A549 (cell line): ENCODE results near the gene HGFAC. TPM values are rescaled to one million over a fixed set of nuclear protein-coding genes. Genes with fewer than 3 reads are reported as not detected.

ENCODE experiments used
- ATAC-seq, 2 experiments: fragments of 200-7000 bp in 1 of 2; fragments of >200 bp in 1 of 2; cut with Nextera tagmentation in 1 of 2; cut with Tn5 transposase in 1 of 2; 3 replicates each; pipeline versions ENCODE4 v1.8.0 to v1.9.1; 2018 to 2020; ENCODE audit warnings: mild to moderate bottlenecking in 1 of 2, moderate library complexity in 1 of 2
- CTCF ChIA-PET: fragments of 300-600 bp; sonication (Branson Sonifier 250); formaldehyde crosslinking; extraction: SDS; loops from one replicate; lab custom pipeline; 2021; ENCODE audit warnings: antibody characterized with exemption, inconsistent platforms; lab: Yijun Ruan, JAX
- POLR2A ChIA-PET: fragments of 350-600 bp; formaldehyde crosslinking; extraction: SDS; loops from one replicate; lab custom pipeline; 2021; ENCODE audit warnings: antibody characterized with exemption, inconsistent platforms; lab: Yijun Ruan, JAX
- DNase-seq, 2 experiments: peaks; one replicate each; pipeline versions ENCODE4 v3.0.0 to v3.0.0-alpha.2; 2011 to 2016; ENCODE audit warnings: low read depth in 1 of 2, low spot score in 1 of 2
- FAIRE-seq: peaks from 2 replicates; lab custom pipeline; 2011; peaks lifted over from hg19 to GRCh38; lab: Jason Lieb, UNC
- H3K27ac ChIP-seq, 2 experiments: fragments of >200 bp; sonication (Bioruptor Twin); formaldehyde crosslinking; 3 replicates each; pipeline ENCODE4 v1.5.1; 2016 to 2017
- H3K4me1 ChIP-seq: fragments of >200 bp; sonication (Bioruptor Twin); formaldehyde crosslinking; 3 replicates; pipeline ENCODE4 v1.6.1; 2016
- H3K4me2 ChIP-seq: fragments of >200 bp; sonication (Bioruptor Twin); formaldehyde crosslinking; 3 replicates; pipeline ENCODE4 v1.6.1; 2016
- H3K4me3 ChIP-seq: fragments of >200 bp; sonication (Bioruptor Twin); formaldehyde crosslinking; 3 replicates; pipeline ENCODE4 v1.5.1; 2016
- H3K9me3 ChIP-seq: fragments of >200 bp; sonication (Bioruptor Twin); formaldehyde crosslinking; 3 replicates; pipeline ENCODE4 v1.6.1; 2016
- BHLHE40 ChIP-seq: IDR thresholded peaks from 2 replicates; pipeline ENCODE4 v1.6.1; 2012; ENCODE audit warnings: low read depth, low read length, inconsistent platforms
- CBX8 ChIP-seq: fragments of 200-600 bp; sonication (generic); IDR thresholded peaks from 2 replicates; pipeline ENCODE4 v1.6.1; 2016
- CEBPB ChIP-seq, 2 experiments: fragments of >200 bp in 1 of 2; sonication (Bioruptor Twin) in 1 of 2; formaldehyde crosslinking in 1 of 2; IDR thresholded peaks; 2 replicates each; pipeline ENCODE4 v1.6.1; 2012 to 2016
- CHD2 ChIP-seq: fragments of 150-350 bp; IDR thresholded peaks from 2 replicates; pipeline ENCODE4 v1.6.1; 2014; ENCODE audit warnings: low read length; ENCODE audit not compliant: partially characterized antibody
- CHD4 ChIP-seq: fragments of 200-600 bp; sonication (generic); IDR thresholded peaks from 2 replicates; pipeline ENCODE4 v1.6.1; 2016; ENCODE audit warnings: antibody characterized with exemption, mild to moderate bottlenecking, borderline replicate concordance
- CTCF ChIP-seq: fragments of >200 bp; sonication (Bioruptor Twin); formaldehyde crosslinking; IDR thresholded peaks from 3 replicates; pipeline ENCODE4 v1.5.1; 2016
- EHF ChIP-seq: fragments of 250-450 bp; sonication (Bioruptor Pico); IDR thresholded peaks from 2 replicates; pipeline ENCODE4 v1.5.0; 2020; ENCODE audit warnings: mild to moderate bottlenecking
- EHMT2 ChIP-seq: fragments of 200-600 bp; sonication (generic); IDR thresholded peaks from 2 replicates; pipeline ENCODE4 v1.6.1; 2016; ENCODE audit warnings: antibody characterized with exemption, low read depth, mild to moderate bottlenecking, moderate library complexity
- EP300 ChIP-seq, 2 experiments: fragments of >200 bp; sonication (Bioruptor Twin); formaldehyde crosslinking; IDR thresholded peaks; 2 replicates in 1 of 2; 3 replicates in 1 of 2; pipeline ENCODE4 v1.6.1; 2016 to 2017
- ESRRA ChIP-seq: fragments of 150-350 bp; IDR thresholded peaks from 2 replicates; pipeline ENCODE4 v1.6.1; 2014; ENCODE audit warnings: mild to moderate bottlenecking, low read length, borderline replicate concordance
- GATA3 ChIP-seq: IDR thresholded peaks from 2 replicates; pipeline ENCODE4 v1.6.1; 2012; ENCODE audit warnings: borderline replicate concordance
- HDAC2 ChIP-seq: fragments of 200-600 bp; sonication (generic); IDR thresholded peaks from 2 replicates; pipeline ENCODE4 v1.6.1; 2016
- HEYL ChIP-seq: fragments of 250-450 bp; sonication (Bioruptor Pico); IDR thresholded peaks from 2 replicates; pipeline ENCODE4 v1.8.0; 2021; ENCODE audit warnings: mild to moderate bottlenecking, moderate library complexity
- JUNB ChIP-seq: fragments of >200 bp; sonication (Bioruptor Twin); formaldehyde crosslinking; IDR thresholded peaks from 2 replicates; pipeline ENCODE4 v1.6.1; 2016
- KDM1A ChIP-seq: fragments of 200-600 bp; sonication (generic); IDR thresholded peaks from 2 replicates; pipeline ENCODE4 v1.6.1; 2016; ENCODE audit warnings: low read depth, mild to moderate bottlenecking
- KDM5A ChIP-seq: fragments of 200-600 bp; sonication (generic); IDR thresholded peaks from 2 replicates; pipeline ENCODE4 v1.6.1; 2016; ENCODE audit warnings: antibody characterized with exemption, mild to moderate bottlenecking
- MAFK ChIP-seq: fragments of 450-650 bp; IDR thresholded peaks from 2 replicates; pipeline ENCODE4 v1.6.1; 2014; ENCODE audit not compliant: partially characterized antibody
- NPAS2 ChIP-seq: fragments of 250-450 bp; sonication (Bioruptor Pico); IDR thresholded peaks from 2 replicates; pipeline ENCODE4 v1.8.0; 2022; ENCODE audit warnings: mild to moderate bottlenecking, moderate library complexity, borderline replicate concordance
- NR3C1 ChIP-seq: fragments of >200 bp; sonication (Bioruptor Twin); formaldehyde crosslinking; IDR thresholded peaks from 3 replicates; pipeline ENCODE4 v1.6.1; 2017
- PHF8 ChIP-seq: fragments of 200-600 bp; sonication (generic); IDR thresholded peaks from 2 replicates; pipeline ENCODE4 v1.6.1; 2016; ENCODE audit warnings: low read depth, mild to moderate bottlenecking, antibody characterized with exemption, moderate library complexity, borderline replicate concordance
- POLR2A ChIP-seq: IDR thresholded peaks from 2 replicates; pipeline ENCODE4 v1.6.1; 2012; ENCODE audit warnings: mild to moderate bottlenecking, low read length
- RAD21 ChIP-seq, 2 experiments: fragments of >200 bp in 1 of 2; sonication (Bioruptor Twin) in 1 of 2; formaldehyde crosslinking in 1 of 2; IDR thresholded peaks in 1 of 2; conservative IDR thresholded peaks in 1 of 2; 2 replicates in 1 of 2; 3 replicates in 1 of 2; pipeline ENCODE4 v1.6.1; 2012 to 2018; ENCODE audit warnings: inconsistent platforms in 1 of 2
- RARB ChIP-seq: fragments of 250-450 bp; sonication (Bioruptor Pico); IDR thresholded peaks from 2 replicates; pipeline ENCODE4 v1.8.0; 2021; ENCODE audit warnings: mild to moderate bottlenecking, moderate library complexity
- RCOR1 ChIP-seq: fragments of 150-350 bp; IDR thresholded peaks from 2 replicates; pipeline ENCODE4 v1.6.1; 2014; ENCODE audit warnings: antibody characterized with exemption, low read length, low read depth
- RFX5 ChIP-seq: fragments of 450-650 bp; IDR thresholded peaks from 2 replicates; pipeline ENCODE4 v1.7.1; 2014; ENCODE audit warnings: antibody characterized with exemption, mild to moderate bottlenecking, moderate library complexity
- SREBF2 ChIP-seq: fragments of 450-650 bp; IDR thresholded peaks from 2 replicates; pipeline ENCODE4 v1.6.1; 2014; ENCODE audit warnings: mild to moderate bottlenecking, moderate library complexity
- TP53 ChIP-seq: fragments of 250-450 bp; sonication (Bioruptor Pico); IDR thresholded peaks from 2 replicates; pipeline ENCODE4 v1.5.0; 2021; ENCODE audit warnings: mild to moderate bottlenecking, moderate library complexity
- ZC3H11A ChIP-seq: fragments of 450-650 bp; IDR thresholded peaks from 2 replicates; pipeline ENCODE4 v1.6.1; 2014; ENCODE audit warnings: antibody characterized with exemption, mild to moderate bottlenecking
- ZNF302 ChIP-seq: fragments of 250-450 bp; sonication (Bioruptor Pico); IDR thresholded peaks from 2 replicates; pipeline ENCODE4 v1.9.0; 2021; ENCODE audit warnings: inconsistent platforms, mild to moderate bottlenecking, moderate library complexity
- WGBS: methylation state at CpG from one replicate; pipeline ENCODE4 v1.1.6; 2017; ENCODE audit errors: missing lambda C conversion rate; 5-methylcytosine and 5-hydroxymethylcytosine counted together
- polyA plus RNA-seq, 4 experiments: library from polyadenylated mRNA; depleted of rRNA in 3 of 4; stranded (reverse); fragments of >200 nt; fragmentation: RNase III in 1 of 4; extraction: RNeasy Plus Mini Kit Qiagen cat#74134 plus additional on column Dnase treatment in 1 of 4; gene quantifications; 2 replicates in 3 of 4; 3 replicates in 1 of 4; pipeline ENCODE4 v1.2.3, GENCODE V29; 2011 to 2017
- TF ChIP-seq, protein P1 (sequence below): fragments of 150-350 bp; IDR thresholded peaks from 2 replicates; pipeline ENCODE4 v1.6.1; 2014; ENCODE audit warnings: low read depth, mild to moderate bottlenecking, low read length
- TF ChIP-seq, protein P2 (sequence below): fragments of >200 bp; sonication (Bioruptor Twin); formaldehyde crosslinking; IDR thresholded peaks from 3 replicates; pipeline ENCODE4 v1.6.1; 2016
- TF ChIP-seq, protein P3 (sequence below): fragments of 250-450 bp; sonication (Bioruptor Pico); IDR thresholded peaks from 2 replicates; pipeline ENCODE4 v1.5.0; 2020; ENCODE audit warnings: low read depth, mild to moderate bottlenecking, moderate library complexity
- TF ChIP-seq, protein P4 (sequence below): IDR thresholded peaks from 2 replicates; pipeline ENCODE4 v1.6.1; 2012
- TF ChIP-seq, protein P5 (sequence below): IDR thresholded peaks from 2 replicates; pipeline ENCODE4 v1.6.1; 2012; ENCODE audit warnings: low read depth, borderline replicate concordance

The HGFAC gene
- polyA plus RNA-seq, 2 of the 4 experiments (the other 2 are of a cell fraction) = 0.25 TPM; not detected in 1

DNA sequence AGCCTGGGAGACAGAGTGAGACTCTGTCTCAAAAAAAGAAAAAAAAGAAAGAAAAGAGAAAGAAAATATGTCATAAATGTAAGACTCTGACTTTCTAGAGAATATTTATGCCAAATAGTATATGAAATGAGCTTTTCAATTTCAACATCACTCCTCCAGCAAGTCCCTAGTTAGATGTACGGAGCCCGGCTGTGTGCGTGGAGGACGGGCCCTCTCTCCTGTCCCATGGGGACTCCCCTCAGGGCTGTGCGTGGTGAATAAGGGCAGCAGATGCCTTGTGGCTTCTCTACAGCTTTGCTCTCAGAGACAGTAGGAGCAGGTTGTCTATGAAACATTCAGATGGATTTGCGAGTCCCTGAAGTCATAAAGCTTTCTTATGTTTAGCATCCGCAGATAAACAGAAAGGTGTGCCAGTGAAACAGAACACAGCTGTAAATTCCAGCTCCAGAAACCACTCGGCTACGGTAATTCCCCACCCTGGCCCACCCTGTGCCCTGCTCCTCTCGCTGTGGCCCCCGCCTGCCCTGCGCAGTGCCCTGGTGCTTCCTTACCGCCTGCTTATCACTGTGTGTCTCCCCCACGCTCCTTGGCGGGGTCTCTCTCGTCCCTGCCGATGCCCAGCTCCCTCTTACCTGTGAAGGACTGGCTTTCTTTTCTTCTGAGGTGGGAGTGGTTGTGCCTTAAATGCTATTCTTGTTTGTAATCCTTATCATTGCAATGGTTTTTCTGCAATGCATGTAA, 13.9 kb upstream of the HGFAC start:
- POLR2A ChIA-PET = no interaction called here
- CTCF ChIA-PET = interaction anchor here (0.7 to 2.0 kb wide), 2 partner anchors 9 kb away, joined by 3 to 4 read pairs; no protein-coding TSS in a partner anchor

DNA sequence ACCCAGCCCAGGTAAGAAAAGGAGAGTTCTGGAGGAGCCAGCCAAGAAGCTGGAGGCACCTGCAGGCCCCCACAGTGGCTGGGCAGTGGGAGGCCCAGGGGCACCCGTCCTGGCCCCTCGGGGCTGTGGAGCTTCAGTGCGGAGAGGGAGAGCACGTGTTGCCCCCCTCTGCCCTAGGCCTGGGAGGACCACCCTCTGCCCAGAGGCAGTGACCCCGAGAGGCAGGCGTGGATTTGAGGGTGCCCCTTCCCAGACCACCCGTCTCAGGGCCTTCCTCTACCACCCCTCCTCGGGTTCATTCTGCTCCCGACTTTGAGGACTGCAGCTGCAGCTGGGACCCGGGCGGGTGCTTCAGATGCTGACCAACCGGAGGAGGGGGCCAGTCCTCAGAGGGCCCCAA, 12.1 kb upstream of the HGFAC start:
- no peaks in the 10 kb centered on the region for H3K4me1 ChIP-seq
- ATAC-seq = no peak
- TF ChIP-seq, protein P1, sequence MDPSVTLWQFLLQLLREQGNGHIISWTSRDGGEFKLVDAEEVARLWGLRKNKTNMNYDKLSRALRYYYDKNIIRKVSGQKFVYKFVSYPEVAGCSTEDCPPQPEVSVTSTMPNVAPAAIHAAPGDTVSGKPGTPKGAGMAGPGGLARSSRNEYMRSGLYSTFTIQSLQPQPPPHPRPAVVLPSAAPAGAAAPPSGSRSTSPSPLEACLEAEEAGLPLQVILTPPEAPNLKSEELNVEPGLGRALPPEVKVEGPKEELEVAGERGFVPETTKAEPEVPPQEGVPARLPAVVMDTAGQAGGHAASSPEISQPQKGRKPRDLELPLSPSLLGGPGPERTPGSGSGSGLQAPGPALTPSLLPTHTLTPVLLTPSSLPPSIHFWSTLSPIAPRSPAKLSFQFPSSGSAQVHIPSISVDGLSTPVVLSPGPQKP = no peak
- TF ChIP-seq, protein P2, sequence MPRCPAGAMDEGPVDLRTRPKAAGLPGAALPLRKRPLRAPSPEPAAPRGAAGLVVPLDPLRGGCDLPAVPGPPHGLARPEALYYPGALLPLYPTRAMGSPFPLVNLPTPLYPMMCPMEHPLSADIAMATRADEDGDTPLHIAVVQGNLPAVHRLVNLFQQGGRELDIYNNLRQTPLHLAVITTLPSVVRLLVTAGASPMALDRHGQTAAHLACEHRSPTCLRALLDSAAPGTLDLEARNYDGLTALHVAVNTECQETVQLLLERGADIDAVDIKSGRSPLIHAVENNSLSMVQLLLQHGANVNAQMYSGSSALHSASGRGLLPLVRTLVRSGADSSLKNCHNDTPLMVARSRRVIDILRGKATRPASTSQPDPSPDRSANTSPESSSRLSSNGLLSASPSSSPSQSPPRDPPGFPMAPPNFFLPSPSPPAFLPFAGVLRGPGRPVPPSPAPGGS = no peak
- TF ChIP-seq RARB (CRISPR knock-in tag) (no peak), RCOR1 (no peak), CHD2 (no peak), EHF (CRISPR knock-in tag) (no peak), RFX5 (no peak), BHLHE40 (no peak), ESRRA (no peak), MAFK (no peak), TP53 (CRISPR knock-in tag) (no peak), SREBF2 (no peak), NR3C1 (no peak), EP300 (IDR thresholded peaks at IDR 0.05) (no peak), KDM1A (no peak), CBX8 (no peak), PHF8 (no peak)
- TF ChIP-seq, protein P3, sequence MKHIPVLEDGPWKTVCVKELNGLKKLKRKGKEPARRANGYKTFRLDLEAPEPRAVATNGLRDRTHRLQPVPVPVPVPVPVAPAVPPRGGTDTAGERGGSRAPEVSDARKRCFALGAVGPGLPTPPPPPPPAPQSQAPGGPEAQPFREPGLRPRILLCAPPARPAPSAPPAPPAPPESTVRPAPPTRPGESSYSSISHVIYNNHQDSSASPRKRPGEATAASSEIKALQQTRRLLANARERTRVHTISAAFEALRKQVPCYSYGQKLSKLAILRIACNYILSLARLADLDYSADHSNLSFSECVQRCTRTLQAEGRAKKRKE = no peak
- ChIA-PET POLR2A (no interaction called here), CTCF (interaction anchor here (0.7 to 1.4 kb wide), 5 partner anchors 12 to 83 kb away, joined by 3 to 5 read pairs (median 4); no protein-coding TSS in a partner anchor)
- no peak for DNase-seq
- no peak for FAIRE-seq
- 90% methylated on average over 10 of the region's 12 CpGs for WGBS
- no peak overlapping the region for H3K4me3 ChIP-seq
- H3K27ac ChIP-seq = no peak overlapping the region
- H3K4me2 ChIP-seq = no peak overlapping the region
- H3K9me3 ChIP-seq = no peaks in the 10 kb centered on the region

More for the DNA sequence above, 13.9 kb upstream of the HGFAC start:
- TF ChIP-seq EHF (CRISPR knock-in tag) = no peak
- TF ChIP-seq HEYL (CRISPR knock-in tag) = no peak
- TF ChIP-seq CTCF = no peak
- no peak for TF ChIP-seq CHD4
- no peak for TF ChIP-seq GATA3
- TF ChIP-seq, protein P4, sequence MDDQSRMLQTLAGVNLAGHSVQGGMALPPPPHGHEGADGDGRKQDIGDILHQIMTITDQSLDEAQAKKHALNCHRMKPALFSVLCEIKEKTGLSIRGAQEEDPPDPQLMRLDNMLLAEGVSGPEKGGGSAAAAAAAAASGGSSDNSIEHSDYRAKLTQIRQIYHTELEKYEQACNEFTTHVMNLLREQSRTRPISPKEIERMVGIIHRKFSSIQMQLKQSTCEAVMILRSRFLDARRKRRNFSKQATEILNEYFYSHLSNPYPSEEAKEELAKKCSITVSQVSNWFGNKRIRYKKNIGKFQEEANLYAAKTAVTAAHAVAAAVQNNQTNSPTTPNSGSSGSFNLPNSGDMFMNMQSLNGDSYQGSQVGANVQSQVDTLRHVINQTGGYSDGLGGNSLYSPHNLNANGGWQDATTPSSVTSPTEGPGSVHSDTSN = no peak
- TF ChIP-seq JUNB = no peak
- TF ChIP-seq ZNF302 (CRISPR knock-in tag) = no peak
- TF ChIP-seq NPAS2 (CRISPR knock-in tag) = no peak
- TF ChIP-seq HDAC2 = no peak
- TF ChIP-seq RAD21 (conservative IDR thresholded peaks at IDR 0.05 in 1 of 2, IDR thresholded peaks at IDR 0.05 in 1 of 2) = no peak
- TF ChIP-seq KDM1A = no peak
- TF ChIP-seq NR3C1 = no peak
- TF ChIP-seq CEBPB (IDR thresholded peaks at IDR 0.05) = no peak
- TF ChIP-seq, protein P5, sequence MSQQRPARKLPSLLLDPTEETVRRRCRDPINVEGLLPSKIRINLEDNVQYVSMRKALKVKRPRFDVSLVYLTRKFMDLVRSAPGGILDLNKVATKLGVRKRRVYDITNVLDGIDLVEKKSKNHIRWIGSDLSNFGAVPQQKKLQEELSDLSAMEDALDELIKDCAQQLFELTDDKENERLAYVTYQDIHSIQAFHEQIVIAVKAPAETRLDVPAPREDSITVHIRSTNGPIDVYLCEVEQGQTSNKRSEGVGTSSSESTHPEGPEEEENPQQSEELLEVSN = no peak
- no peak for TF ChIP-seq ZC3H11A
- TF ChIP-seq KDM5A = no peak
- no peak for TF ChIP-seq POLR2A
- TF ChIP-seq EHMT2 = no peak
- Histone ChIP-seq H3K4me3 (no peak overlapping the region), H3K27ac (no peak overlapping the region), H3K9me3 (no peaks in the 10 kb centered on the region), H3K4me2 (no peak overlapping the region), H3K4me1 (no peaks in the 10 kb centered on the region)
- ATAC-seq (no peak), FAIRE-seq (no peak), DNase-seq (no peak)
- WGBS = 88% methylated on average over 13 of the region's 17 CpGs
